ENCODE data around the gene SPACA6. TPM values are rescaled to one million over a fixed set of nuclear protein-coding genes. Genes with fewer than 3 reads are reported as not detected.
A peak's percentile ranks its signal among the peaks of the same experiment; 100 is the strongest.

SPACA6 gene
- total and polyA plus RNA-seq, 9 of the 15 experiments (the other 6 are each of a cell fraction or from before 2014, with no cell fraction given): 1.3 to 17.3 (median 6.2) TPM

DNA sequence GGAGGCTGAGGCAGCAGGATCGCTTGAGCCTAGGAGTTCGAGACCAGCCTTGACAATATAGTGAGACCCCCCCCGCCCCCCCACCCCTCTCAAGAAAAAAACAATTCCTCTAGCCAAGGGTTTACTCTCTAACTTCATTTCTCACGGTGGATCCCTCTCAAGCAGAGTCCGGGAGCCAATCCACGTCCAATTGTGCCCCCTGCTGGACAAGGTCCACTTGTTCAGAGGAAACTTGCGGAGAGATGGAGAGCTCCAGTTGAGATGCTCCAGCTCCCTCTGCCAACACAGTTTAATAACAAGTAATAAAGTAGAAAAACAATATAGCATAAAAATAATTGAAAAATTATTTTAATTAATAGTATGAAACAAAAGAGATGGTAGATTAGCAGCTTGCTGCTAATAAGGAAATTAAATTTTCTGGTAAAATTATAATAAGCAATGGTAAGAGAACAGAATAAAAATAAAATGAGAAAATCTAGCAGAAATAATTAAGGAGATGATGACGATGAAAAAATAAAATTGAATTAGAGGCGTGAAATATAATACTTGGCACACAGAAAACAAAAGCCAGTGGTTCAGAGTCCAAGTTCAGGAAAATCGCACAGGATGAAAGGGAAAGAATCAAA is 32.0 kb upstream of the SPACA6 start (continued):
- TF ChIP-seq STAG1 (CRISPR knock-in tag; IDR thresholded peaks at IDR 0.05; ENCODE audit: borderline replicate concordance): peak; percentile 75; the same call in 1 of the 2 replicates
- no peak for TF ChIP-seq BDP1 (IDR thresholded peaks at IDR 0.05; ENCODE audit: insufficient read depth, insufficient read length)
- TF ChIP-seq PML (IDR thresholded peaks at IDR 0.05; ENCODE audit: low read length): no peak
- no peak for TF ChIP-seq ZNF584 (CRISPR knock-in tag; IDR thresholded peaks at IDR 0.05; ENCODE audit: low read depth)
- TF ChIP-seq NFATC3 (IDR thresholded peaks at IDR 0.05): no peak
- no peak for TF ChIP-seq ZKSCAN8 (CRISPR knock-in tag; IDR thresholded peaks at IDR 0.05)
- no peak for TF ChIP-seq GATAD2B (IDR thresholded peaks at IDR 0.05; ENCODE audit: borderline replicate concordance)
- TF ChIP-seq, protein P1, sequence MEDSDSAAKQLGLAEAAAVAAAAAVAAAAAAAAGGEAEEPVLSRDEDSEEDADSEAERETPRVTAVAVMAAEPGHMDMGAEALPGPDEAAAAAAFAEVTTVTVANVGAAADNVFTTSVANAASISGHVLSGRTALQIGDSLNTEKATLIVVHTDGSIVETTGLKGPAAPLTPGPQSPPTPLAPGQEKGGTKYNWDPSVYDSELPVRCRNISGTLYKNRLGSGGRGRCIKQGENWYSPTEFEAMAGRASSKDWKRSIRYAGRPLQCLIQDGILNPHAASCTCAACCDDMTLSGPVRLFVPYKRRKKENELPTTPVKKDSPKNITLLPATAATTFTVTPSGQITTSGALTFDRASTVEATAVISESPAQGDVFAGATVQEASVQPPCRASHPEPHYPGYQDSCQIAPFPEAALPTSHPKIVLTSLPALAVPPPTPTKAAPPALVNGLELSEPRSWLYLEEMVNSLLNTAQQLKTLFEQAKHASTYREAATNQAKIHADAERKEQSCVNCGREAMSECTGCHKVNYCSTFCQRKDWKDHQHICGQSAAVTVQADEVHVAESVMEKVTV (CRISPR knock-in tag; IDR thresholded peaks at IDR 0.05): peak; percentile 66; the same call in 1 of the 2 replicates
- TF ChIP-seq ZNF165 (CRISPR knock-in tag; IDR thresholded peaks at IDR 0.05; ENCODE audit: borderline replicate concordance): no peak
- TF ChIP-seq BRF1 (IDR thresholded peaks at IDR 0.05; ENCODE audit: borderline replicate concordance, extremely low read depth, insufficient read length): no peak
- TF ChIP-seq TSC22D4 (tag; IDR thresholded peaks at IDR 0.05): no peak
- TF ChIP-seq, protein P2, sequence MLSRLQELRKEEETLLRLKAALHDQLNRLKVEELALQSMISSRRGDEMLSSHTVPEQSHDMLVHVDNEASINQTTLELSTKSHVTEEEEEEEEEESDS (CRISPR knock-in tag; IDR thresholded peaks at IDR 0.05): no peak
- no peak for TF ChIP-seq ARNT (IDR thresholded peaks at IDR 0.05)
- TF ChIP-seq PCBP1 (IDR thresholded peaks at IDR 0.05; ENCODE audit: low read depth, low read length, poor library complexity, severe bottlenecking): no peak
- no peak for TF ChIP-seq RBM15 (IDR thresholded peaks at IDR 0.05; ENCODE audit: insufficient read depth, low read length)
- TF ChIP-seq MAZ (CRISPR knock-in tag; conservative IDR thresholded peaks at IDR 0.05 in 1 of 2, IDR thresholded peaks at IDR 0.05 in 1 of 2): peak in 1 of 2 experiments; percentile 34; a peak in 2 of 4 replicates
- TF ChIP-seq, protein P3, sequence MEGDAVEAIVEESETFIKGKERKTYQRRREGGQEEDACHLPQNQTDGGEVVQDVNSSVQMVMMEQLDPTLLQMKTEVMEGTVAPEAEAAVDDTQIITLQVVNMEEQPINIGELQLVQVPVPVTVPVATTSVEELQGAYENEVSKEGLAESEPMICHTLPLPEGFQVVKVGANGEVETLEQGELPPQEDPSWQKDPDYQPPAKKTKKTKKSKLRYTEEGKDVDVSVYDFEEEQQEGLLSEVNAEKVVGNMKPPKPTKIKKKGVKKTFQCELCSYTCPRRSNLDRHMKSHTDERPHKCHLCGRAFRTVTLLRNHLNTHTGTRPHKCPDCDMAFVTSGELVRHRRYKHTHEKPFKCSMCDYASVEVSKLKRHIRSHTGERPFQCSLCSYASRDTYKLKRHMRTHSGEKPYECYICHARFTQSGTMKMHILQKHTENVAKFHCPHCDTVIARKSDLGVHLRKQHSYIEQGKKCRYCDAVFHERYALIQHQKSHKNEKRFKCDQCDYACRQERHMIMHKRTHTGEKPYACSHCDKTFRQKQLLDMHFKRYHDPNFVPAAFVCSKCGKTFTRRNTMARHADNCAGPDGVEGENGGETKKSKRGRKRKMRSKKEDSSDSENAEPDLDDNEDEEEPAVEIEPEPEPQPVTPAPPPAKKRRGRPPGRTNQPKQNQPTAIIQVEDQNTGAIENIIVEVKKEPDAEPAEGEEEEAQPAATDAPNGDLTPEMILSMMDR (IDR thresholded peaks at IDR 0.05 in 2 of 3, conservative IDR thresholded peaks at IDR 0.05 in 1 of 3; ENCODE audit: insufficient read depth in 2 of 3, low read depth in 1 of 3, low read length in 3 of 3): peak; percentile 74 to 89 (median 88)
